Activated B cell treated with CpG ODN at 0.5 μM for 24 hours (primary cell): ENCODE measurements around the gene CABLES2. TPM values are rescaled to one million over a fixed set of nuclear protein-coding genes. Genes with fewer than 3 reads are reported as not detected.
A peak's percentile ranks its signal among the peaks of the same experiment; 100 is the strongest.

Source experiments
- ATAC-seq: fragments of 200-7000 bp; cut with Tn5 transposase; one replicate; pipeline ENCODE4 v1.10.0; 2021; ENCODE audit warnings: low read depth, mild to moderate bottlenecking, moderate library complexity
- CTCF ChIA-PET: fragments of 350-600 bp; sonication (Branson Sonifier 250); formaldehyde crosslinking; loops from one replicate; lab custom pipeline; 2021; ENCODE audit warnings: antibody characterized with exemption; lab: Charles Lee
- POLR2A ChIA-PET: fragments of 350-600 bp; sonication (Branson Sonifier 250); formaldehyde crosslinking; loops from one replicate; lab custom pipeline; 2021; ENCODE audit warnings: antibody characterized with exemption; lab: Charles Lee
- DNase-seq: peaks from one replicate; pipeline ENCODE4 v3.0.0; 2022
- H3K27ac Mint-ChIP-seq: one replicate; pipeline ENCODE4 v1.8.0; 2020; ENCODE audit warnings: mixed read lengths
- H3K27me3 Mint-ChIP-seq: one replicate; pipeline ENCODE4 v1.8.0; 2021; ENCODE audit warnings: mixed read lengths
- H3K36me3 Mint-ChIP-seq: one replicate; pipeline ENCODE4 v1.8.0; 2021; ENCODE audit warnings: low read depth, mixed read lengths
- H3K4me1 Mint-ChIP-seq: one replicate; pipeline ENCODE4 v1.8.0; 2021; ENCODE audit warnings: mixed read lengths
- H3K4me3 Mint-ChIP-seq: one replicate; pipeline ENCODE4 v1.8.0; 2020; ENCODE audit warnings: mild to moderate bottlenecking, mixed read lengths
- H3K9me3 Mint-ChIP-seq: one replicate; pipeline ENCODE4 v1.8.0; 2020; ENCODE audit warnings: mixed read lengths
- intact Hi-C: fragments of 100-400 bp; cut with micrococcal nuclease; formaldehyde crosslinking; loops from one replicate; pipeline ENCODE4 v1.15.1; 2024
- total RNA-seq: library from RNA; stranded (reverse); gene quantifications from 2 replicates; pipeline ENCODE4 v1.2.3, GENCODE V29; 2022
- TF ChIP-seq, protein P1 (sequence below): fragments of 200-600 bp; IDR thresholded peaks from one replicate; pipeline ENCODE4 v1.8.0; 2022; ENCODE audit warnings: antibody characterized with exemption, mild to moderate bottlenecking

The CABLES2 gene
- total RNA-seq, 1 donor from 2014 or later, result 6.6 TPM

- H3K4me1 Mint-ChIP-seq, result peaks cover 48% of the 10 kb centered on the region
- intact Hi-C loops, result loop anchor here (1.0 to 10.0 kb wide), 7 partner anchors 21 to 548 kb away; partner anchors contain the start of genes ADRM1, CABLES2, GID8 and MRGBP
- ATAC-seq (peak; percentile 87), DNase-seq (peak; percentile 91)
- no peaks in the 10 kb centered on the region for H3K27me3 Mint-ChIP-seq
- H3K4me3 Mint-ChIP-seq, result peak within 1 kb of the TSS; percentile 89
- peak within 1 kb of the TSS; percentile 80 for H3K27ac Mint-ChIP-seq
- POLR2A ChIA-PET, result interaction anchor here (0.6 to 2.1 kb wide), 21 partner anchors 11 to 1081 kb away, joined by 3 to 21 read pairs (median 4); partner anchors contain the start of genes ADRM1, LAMA5, LSM14B and SLCO4A1
- no peaks in the 10 kb centered on the region for H3K9me3 Mint-ChIP-seq
- peaks cover 48% of the 10 kb centered on the region for H3K36me3 Mint-ChIP-seq
- CTCF ChIA-PET, result no interaction called here
- TF ChIP-seq, protein P1, sequence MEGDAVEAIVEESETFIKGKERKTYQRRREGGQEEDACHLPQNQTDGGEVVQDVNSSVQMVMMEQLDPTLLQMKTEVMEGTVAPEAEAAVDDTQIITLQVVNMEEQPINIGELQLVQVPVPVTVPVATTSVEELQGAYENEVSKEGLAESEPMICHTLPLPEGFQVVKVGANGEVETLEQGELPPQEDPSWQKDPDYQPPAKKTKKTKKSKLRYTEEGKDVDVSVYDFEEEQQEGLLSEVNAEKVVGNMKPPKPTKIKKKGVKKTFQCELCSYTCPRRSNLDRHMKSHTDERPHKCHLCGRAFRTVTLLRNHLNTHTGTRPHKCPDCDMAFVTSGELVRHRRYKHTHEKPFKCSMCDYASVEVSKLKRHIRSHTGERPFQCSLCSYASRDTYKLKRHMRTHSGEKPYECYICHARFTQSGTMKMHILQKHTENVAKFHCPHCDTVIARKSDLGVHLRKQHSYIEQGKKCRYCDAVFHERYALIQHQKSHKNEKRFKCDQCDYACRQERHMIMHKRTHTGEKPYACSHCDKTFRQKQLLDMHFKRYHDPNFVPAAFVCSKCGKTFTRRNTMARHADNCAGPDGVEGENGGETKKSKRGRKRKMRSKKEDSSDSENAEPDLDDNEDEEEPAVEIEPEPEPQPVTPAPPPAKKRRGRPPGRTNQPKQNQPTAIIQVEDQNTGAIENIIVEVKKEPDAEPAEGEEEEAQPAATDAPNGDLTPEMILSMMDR, result no peak
Observed at GRCh38 chr20:62386383-62387218, 20.5 kb downstream of the CABLES2 start, which contains the start of gene RPS21. TSS of gene RPS21 (plus strand) at chr20:62387103. CDS start at chr20:62387339, 236 bp downstream.

- H3K27me3 Mint-ChIP-seq, result no peaks in the 10 kb centered on the region
- intact Hi-C loops, result loop anchor here (1.0 to 10.0 kb wide), 5 partner anchors 14 to 552 kb away; partner anchors contain the start of genes ADRM1, GID8 and LSM14B
- ChIA-PET CTCF (interaction anchor here (0.7 to 1.9 kb wide), 11 partner anchors 14 to 371 kb away, joined by 3 to 27 read pairs (median 6); partner anchors contain the start of gene ADRM1), POLR2A (interaction anchor here (0.6 to 1.9 kb wide), 6 partner anchors 17 to 413 kb away, joined by 3 to 12 read pairs (median 4); partner anchors contain the start of gene ADRM1)
- ATAC-seq, result peak; percentile 82
- H3K27ac Mint-ChIP-seq, result no peak overlapping the region
- H3K9me3 Mint-ChIP-seq, result no peaks in the 10 kb centered on the region
- TF ChIP-seq, protein P1, result peak; percentile 54
- peak overlapping the region; percentile 46 for H3K4me3 Mint-ChIP-seq
- H3K4me1 Mint-ChIP-seq, result peaks cover 26% of the 10 kb centered on the region
- peaks cover 13% of the 10 kb centered on the region for H3K36me3 Mint-ChIP-seq
- peak; percentile 72 for DNase-seq
Observed at GRCh38 chr20:62382306-62383198, 24.5 kb downstream of the CABLES2 start.

GRCh38 chr20:62381842-62382241 lies 25.2 kb downstream of the CABLES2 start:
- CTCF ChIA-PET, result interaction anchor here (1.0 to 1.9 kb wide), 7 partner anchors 13 to 370 kb away, joined by 3 to 27 read pairs (median 6); no protein-coding TSS in a partner anchor
- H3K9me3 Mint-ChIP-seq, result no peaks in the 10 kb centered on the region
- no peak overlapping the region for H3K4me3 Mint-ChIP-seq
- POLR2A ChIA-PET, result interaction anchor here (1.0 to 1.9 kb wide), 2 partner anchors 79 to 84 kb away, joined by 4 to 12 read pairs; partner anchors contain the start of gene ADRM1
- intact Hi-C loops, result loop anchor here (1.0 to 10.0 kb wide), 5 partner anchors 13 to 553 kb away; partner anchors contain the start of genes ADRM1, GID8 and LSM14B
- H3K27me3 Mint-ChIP-seq, result no peaks in the 10 kb centered on the region
- peaks cover 9% of the 10 kb centered on the region for H3K36me3 Mint-ChIP-seq
- DNase-seq (no peak), ATAC-seq (no peak)
- TF ChIP-seq, protein P1, result no peak
- peaks cover 22% of the 10 kb centered on the region for H3K4me1 Mint-ChIP-seq
- no peak overlapping the region for H3K27ac Mint-ChIP-seq

GRCh38 chr20:62381202-62381797 lies 25.8 kb downstream of the CABLES2 start:
- intact Hi-C loops, result loop anchor here (10.0 kb wide), 1 partner anchor 554 kb away; the partner anchor contains the start of gene GID8
- Mint-ChIP-seq H3K4me1 (peaks cover 22% of the 10 kb centered on the region), H3K4me3 (no peak overlapping the region), H3K27ac (no peak overlapping the region), H3K9me3 (no peaks in the 10 kb centered on the region), H3K36me3 (peaks cover 9% of the 10 kb centered on the region), H3K27me3 (no peaks in the 10 kb centered on the region)
- CTCF ChIA-PET, result interaction anchor here (1.4 kb wide), 1 partner anchor 15 kb away, joined by 6 read pairs; no protein-coding TSS in a partner anchor
- POLR2A ChIA-PET, result no interaction called here
- ATAC-seq (no peak), DNase-seq (no peak)
- TF ChIP-seq, protein P1, result no peak
